ENCODE data around the gene APOLD1.

DNA sequence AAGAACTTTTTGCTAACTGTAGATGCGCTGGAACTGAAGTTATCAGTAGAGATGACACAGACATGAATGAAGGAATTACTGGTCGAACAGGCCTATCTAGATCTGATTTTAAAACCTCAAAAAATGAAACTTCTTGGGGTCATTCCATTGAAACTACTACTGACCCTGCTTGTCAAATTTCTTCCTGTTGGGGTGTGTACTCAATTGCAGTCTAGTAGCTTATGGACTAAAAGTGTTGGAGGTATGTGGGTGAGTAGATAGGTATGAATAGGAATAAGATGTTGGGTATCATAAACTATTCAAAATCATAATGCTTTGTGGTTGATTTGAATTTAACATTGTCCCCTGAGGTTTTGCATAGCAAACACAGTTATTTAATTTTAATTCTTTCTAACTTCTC is 9.2 kb downstream of the APOLD1 start:
- TF ChIP-seq EZH2 (IDR thresholded peaks at IDR 0.05; ENCODE audit: low read length) (no peak), CTCF (optimal IDR thresholded peaks at IDR 0.05 in 1 of 3, IDR thresholded peaks at IDR 0.05 in 1 of 3, conservative IDR thresholded peaks at IDR 0.05 in 1 of 3; ENCODE audit: extremely low read depth in 1 of 3, insufficient read depth in 2 of 3, low read length in 3 of 3) (no peak)
